ENCODE data around the gene ZFAND4.
"Not testable (repeated sequence)": the region's sequence is repeated elsewhere in the genome, so short reads cannot be mapped to it uniquely, and the experiment has no call there.

ZFAND4 gene

GRCh38 chr10:45589868-45590267 is 82.7 kb downstream of the ZFAND4 start:
- no peak for DNase-seq (ENCODE audit: low spot score)

- no peak for DNase-seq (ENCODE audit: low spot score)
Observed at GRCh38 chr10:45589009-45589408, 83.6 kb downstream of the ZFAND4 start.

- DNase-seq (ENCODE audit: low spot score) = no peak
Observed at GRCh38 chr10:45586028-45586824, 86.3 kb downstream of the ZFAND4 start.

GRCh38 chr10:45585131-45585530 is 87.4 kb downstream of the ZFAND4 start:
- DNase-seq (ENCODE audit: low spot score) = no peak

GRCh38 chr10:45582386-45582781 is 90.2 kb downstream of the ZFAND4 start:
- DNase-seq (ENCODE audit: low spot score) = no peak

- no peak for DNase-seq (ENCODE audit: low spot score)
Observed at GRCh38 chr10:45581582-45582385, 90.8 kb downstream of the ZFAND4 start.

- DNase-seq (ENCODE audit: low spot score) = no peak
Observed at GRCh38 chr10:45581216-45581549, 91.4 kb downstream of the ZFAND4 start.

- no peak for DNase-seq (ENCODE audit: low spot score)
Observed at GRCh38 chr10:45580371-45581215, 92.0 kb downstream of the ZFAND4 start.

GRCh38 chr10:45578384-45578971 is 94.1 kb downstream of the ZFAND4 start:
- no peak for DNase-seq (ENCODE audit: low spot score)

GRCh38 chr10:45575966-45576597 is 96.5 kb downstream of the ZFAND4 start:
- DNase-seq (ENCODE audit: low spot score) = no peak

- DNase-seq (ENCODE audit: low spot score) = not testable (repeated sequence)
Observed at GRCh38 chr10:45575032-45575761, 97.4 kb downstream of the ZFAND4 start.

GRCh38 chr10:45569471-45569870 is 103.1 kb downstream of the ZFAND4 start:
- no peak for DNase-seq (ENCODE audit: low spot score)

GRCh38 chr10:45566415-45566814 is 106.2 kb downstream of the ZFAND4 start:
- DNase-seq (ENCODE audit: low spot score) = no peak

All from ecto neural progenitor cell (in vitro differentiated cells).